ENCODE data around the gene FHOD3.

- no peak for TF ChIP-seq CTCF (conservative IDR thresholded peaks at IDR 0.05)
- no peak for TF ChIP-seq EZH2 (IDR thresholded peaks at IDR 0.05; ENCODE audit: low read depth)
Observed at GRCh38 chr18:36526611-36527010, 229.1 kb downstream of the FHOD3 start.

Measured in PC-9 (cell line).